ENCODE measurements around the gene APOBEC2.
"Not testable (repeated sequence)": the region's sequence is repeated elsewhere in the genome, so short reads cannot be mapped to it uniquely, and the experiment has no call there.

APOBEC2 gene

GRCh38 chr6:41053041-41053440, at the start of gene APOBEC2:
Gene APOBEC2 (plus strand): TSS chr6:41053202. CDS start chr6:41053348, 146 bp downstream.
- Histone ChIP-seq H3K4me3 (ENCODE audit: low read length) (no peak within 1 kb of the TSS), H3K36me3 (ENCODE audit: control insufficient read depth, insufficient read depth, low read length) (peaks cover 4% of the 10 kb centered on the region), H3K27ac (ENCODE audit: low read depth, low read length) (peak within 1 kb of the TSS; percentile 15), H3K27me3 (ENCODE audit: control insufficient read depth, insufficient read depth, low read length) (no peaks in the 10 kb centered on the region), H3K4me1 (ENCODE audit: control insufficient read depth, insufficient read depth, low read length) (peaks cover 30% of the 10 kb centered on the region), H3K9ac (ENCODE audit: low read length) (no peak within 1 kb of the TSS)

- not testable (repeated sequence) for H3K4me3 ChIP-seq (ENCODE audit: low read length); H3K27me3 ChIP-seq (ENCODE audit: control insufficient read depth, insufficient read depth, low read length); H3K4me1 ChIP-seq (ENCODE audit: control insufficient read depth, insufficient read depth, low read length)
Measured at GRCh38 chr6:41006217-41006616, 46.8 kb upstream of the APOBEC2 start.

GRCh38 chr6:41006980-41007379, 46.0 kb upstream of the APOBEC2 start:
- not testable (repeated sequence) for H3K9ac ChIP-seq (ENCODE audit: low read length); H3K27me3 ChIP-seq (ENCODE audit: control insufficient read depth, insufficient read depth, low read length); H3K4me3 ChIP-seq (ENCODE audit: low read length); H3K27ac ChIP-seq (ENCODE audit: low read depth, low read length); H3K4me1 ChIP-seq (ENCODE audit: control insufficient read depth, insufficient read depth, low read length); H3K36me3 ChIP-seq (ENCODE audit: control insufficient read depth, insufficient read depth, low read length)

More at GRCh38 chr6:41006217-41006616, 46.8 kb upstream of the APOBEC2 start:
- not testable (repeated sequence) for H3K27ac ChIP-seq (ENCODE audit: low read depth, low read length); H3K9ac ChIP-seq (ENCODE audit: low read length); H3K36me3 ChIP-seq (ENCODE audit: control insufficient read depth, insufficient read depth, low read length)

GRCh38 chr6:41008011-41008410, 45.0 kb upstream of the APOBEC2 start:
- H3K36me3 ChIP-seq (ENCODE audit: control insufficient read depth, insufficient read depth, low read length), result no peaks in the 10 kb centered on the region
- H3K27ac ChIP-seq (ENCODE audit: low read depth, low read length), result no peak overlapping the region
- no peak overlapping the region for H3K4me3 ChIP-seq (ENCODE audit: low read length)
- H3K4me1 ChIP-seq (ENCODE audit: control insufficient read depth, insufficient read depth, low read length), result no peaks in the 10 kb centered on the region
- no peak overlapping the region for H3K9ac ChIP-seq (ENCODE audit: low read length)
- no peaks in the 10 kb centered on the region for H3K27me3 ChIP-seq (ENCODE audit: control insufficient read depth, insufficient read depth, low read length)

- Histone ChIP-seq H3K9ac (ENCODE audit: low read length) (no peak overlapping the region), H3K4me3 (ENCODE audit: low read length) (no peak overlapping the region), H3K27me3 (ENCODE audit: control insufficient read depth, insufficient read depth, low read length) (no peaks in the 10 kb centered on the region), H3K36me3 (ENCODE audit: control insufficient read depth, insufficient read depth, low read length) (no peaks in the 10 kb centered on the region), H3K27ac (ENCODE audit: low read depth, low read length) (no peak overlapping the region), H3K4me1 (ENCODE audit: control insufficient read depth, insufficient read depth, low read length) (no peaks in the 10 kb centered on the region)
Measured at GRCh38 chr6:41009669-41010068, 43.3 kb upstream of the APOBEC2 start.

GRCh38 chr6:41011673-41012072, 41.3 kb upstream of the APOBEC2 start:
- no peak overlapping the region for H3K9ac ChIP-seq (ENCODE audit: low read length)
- no peak overlapping the region for H3K27ac ChIP-seq (ENCODE audit: low read depth, low read length)
- no peaks in the 10 kb centered on the region for H3K4me1 ChIP-seq (ENCODE audit: control insufficient read depth, insufficient read depth, low read length)
- H3K4me3 ChIP-seq (ENCODE audit: low read length), result no peak overlapping the region
- no peaks in the 10 kb centered on the region for H3K36me3 ChIP-seq (ENCODE audit: control insufficient read depth, insufficient read depth, low read length)
- no peaks in the 10 kb centered on the region for H3K27me3 ChIP-seq (ENCODE audit: control insufficient read depth, insufficient read depth, low read length)

GRCh38 chr6:41013466-41014153, 39.4 kb upstream of the APOBEC2 start:
- Histone ChIP-seq H3K4me3 (ENCODE audit: low read length) (no peak overlapping the region), H3K27me3 (ENCODE audit: control insufficient read depth, insufficient read depth, low read length) (no peaks in the 10 kb centered on the region), H3K27ac (ENCODE audit: low read depth, low read length) (no peak overlapping the region), H3K36me3 (ENCODE audit: control insufficient read depth, insufficient read depth, low read length) (no peaks in the 10 kb centered on the region), H3K9ac (ENCODE audit: low read length) (no peak overlapping the region), H3K4me1 (ENCODE audit: control insufficient read depth, insufficient read depth, low read length) (no peaks in the 10 kb centered on the region)

DNA sequence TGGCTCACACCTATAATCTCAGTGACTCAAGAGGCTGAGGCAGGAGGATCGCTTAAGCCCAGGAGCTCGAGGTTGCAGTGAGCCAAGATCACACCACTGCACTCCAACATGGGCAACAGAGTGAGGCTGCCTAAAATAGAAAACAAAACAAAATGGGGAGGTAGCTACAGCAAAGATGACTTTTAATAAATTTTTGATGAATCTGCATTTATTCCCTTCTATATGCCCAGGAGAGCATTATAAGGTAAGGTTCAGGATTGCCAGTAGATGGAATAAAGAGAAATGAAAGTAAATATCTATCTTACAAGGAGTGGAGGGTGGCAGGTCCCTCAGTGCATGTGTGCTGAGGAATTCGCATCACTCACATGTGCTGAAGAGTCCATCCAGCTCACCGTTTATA, 38.2 kb upstream of the APOBEC2 start:
- Histone ChIP-seq H3K27ac (ENCODE audit: low read depth, low read length) (no peak overlapping the region), H3K36me3 (ENCODE audit: control insufficient read depth, insufficient read depth, low read length) (no peaks in the 10 kb centered on the region), H3K9ac (ENCODE audit: low read length) (no peak overlapping the region), H3K4me1 (ENCODE audit: control insufficient read depth, insufficient read depth, low read length) (no peaks in the 10 kb centered on the region), H3K27me3 (ENCODE audit: control insufficient read depth, insufficient read depth, low read length) (no peaks in the 10 kb centered on the region), H3K4me3 (ENCODE audit: low read length) (no peak overlapping the region)

GRCh38 chr6:41015860-41016259, 37.1 kb upstream of the APOBEC2 start:
- H3K9ac ChIP-seq (ENCODE audit: low read length); H3K4me3 ChIP-seq (ENCODE audit: low read length); H3K27ac ChIP-seq (ENCODE audit: low read depth, low read length); H3K4me1 ChIP-seq (ENCODE audit: control insufficient read depth, insufficient read depth, low read length); H3K27me3 ChIP-seq (ENCODE audit: control insufficient read depth, insufficient read depth, low read length); H3K36me3 ChIP-seq (ENCODE audit: control insufficient read depth, insufficient read depth, low read length): not testable (repeated sequence)

DNA sequence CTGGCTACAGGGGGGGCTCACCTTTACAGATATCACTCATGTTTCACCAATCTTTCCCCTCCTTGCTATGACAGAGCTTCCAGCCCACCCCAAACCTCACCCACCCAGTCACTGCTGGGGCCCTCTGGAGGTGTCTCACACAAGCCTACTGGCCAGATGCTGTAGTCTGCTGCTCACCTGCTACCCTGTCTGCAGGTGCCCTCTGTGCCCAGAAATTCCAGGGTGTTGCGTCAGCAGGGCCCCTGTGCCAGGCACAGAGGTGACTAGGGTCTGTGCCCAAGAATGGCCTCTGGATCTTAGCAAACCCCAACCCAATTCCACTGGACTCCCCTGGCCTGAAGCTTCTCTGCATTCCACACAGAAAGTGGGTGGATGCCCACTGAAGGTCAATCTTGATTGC, 35.3 kb upstream of the APOBEC2 start:
- Histone ChIP-seq H3K27me3 (ENCODE audit: control insufficient read depth, insufficient read depth, low read length) (no peaks in the 10 kb centered on the region), H3K27ac (ENCODE audit: low read depth, low read length) (no peak overlapping the region), H3K4me3 (ENCODE audit: low read length) (no peak overlapping the region), H3K36me3 (ENCODE audit: control insufficient read depth, insufficient read depth, low read length) (no peaks in the 10 kb centered on the region), H3K4me1 (ENCODE audit: control insufficient read depth, insufficient read depth, low read length) (no peaks in the 10 kb centered on the region), H3K9ac (ENCODE audit: low read length) (no peak overlapping the region)

- Histone ChIP-seq H3K36me3 (ENCODE audit: control insufficient read depth, insufficient read depth, low read length) (no peaks in the 10 kb centered on the region), H3K9ac (ENCODE audit: low read length) (no peak overlapping the region), H3K27ac (ENCODE audit: low read depth, low read length) (no peak overlapping the region), H3K27me3 (ENCODE audit: control insufficient read depth, insufficient read depth, low read length) (no peaks in the 10 kb centered on the region), H3K4me3 (ENCODE audit: low read length) (no peak overlapping the region), H3K4me1 (ENCODE audit: control insufficient read depth, insufficient read depth, low read length) (no peaks in the 10 kb centered on the region)
Measured at GRCh38 chr6:41021832-41022231, 31.2 kb upstream of the APOBEC2 start.

DNA sequence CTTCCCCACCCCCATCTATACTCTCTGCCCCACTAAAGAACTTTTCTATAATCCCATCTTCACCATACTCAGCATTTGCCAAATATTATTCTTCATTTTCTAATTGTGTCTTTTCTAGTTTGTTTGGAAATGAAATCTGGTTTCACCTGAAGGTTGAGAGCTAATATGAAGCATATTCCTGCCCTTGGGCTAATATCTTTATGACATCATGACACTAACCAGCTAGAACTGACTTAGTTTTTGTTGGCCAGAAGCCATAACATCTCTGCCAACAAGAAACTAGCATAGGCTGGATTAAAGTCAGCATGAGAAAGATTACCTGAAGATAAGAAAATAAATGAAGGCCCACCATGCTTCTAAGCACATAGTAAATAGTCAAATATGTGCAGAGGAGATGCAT, 30.7 kb upstream of the APOBEC2 start:
- H3K27ac ChIP-seq (ENCODE audit: low read depth, low read length), result no peak overlapping the region
- no peak overlapping the region for H3K9ac ChIP-seq (ENCODE audit: low read length)
- H3K4me3 ChIP-seq (ENCODE audit: low read length), result no peak overlapping the region

DNA sequence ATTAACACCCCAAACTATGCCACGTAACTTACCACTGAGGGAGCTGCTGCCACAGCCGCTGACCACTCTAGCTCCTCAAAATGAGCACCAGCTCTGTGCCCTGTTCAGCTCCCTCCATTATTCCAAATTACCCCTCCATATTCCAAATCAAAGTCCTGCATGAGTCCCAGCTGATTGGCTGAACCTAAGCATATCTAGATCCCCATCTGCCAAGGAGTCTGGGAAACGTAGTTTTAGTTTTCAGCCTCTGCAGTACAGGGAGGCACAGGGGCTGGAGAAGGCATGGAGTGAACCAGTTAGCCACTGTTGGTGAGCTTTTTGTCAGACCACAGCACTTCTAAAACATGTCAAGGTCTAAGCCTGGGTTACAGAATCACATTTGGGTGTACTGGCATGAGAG, 29.9 kb upstream of the APOBEC2 start:
- Histone ChIP-seq H3K27ac (ENCODE audit: low read depth, low read length) (no peak overlapping the region), H3K9ac (ENCODE audit: low read length) (no peak overlapping the region), H3K27me3 (ENCODE audit: control insufficient read depth, insufficient read depth, low read length) (no peaks in the 10 kb centered on the region), H3K4me3 (ENCODE audit: low read length) (no peak overlapping the region), H3K4me1 (ENCODE audit: control insufficient read depth, insufficient read depth, low read length) (no peaks in the 10 kb centered on the region), H3K36me3 (ENCODE audit: control insufficient read depth, insufficient read depth, low read length) (no peaks in the 10 kb centered on the region)

More for the DNA sequence above, 30.7 kb upstream of the APOBEC2 start:
- no peaks in the 10 kb centered on the region for H3K27me3 ChIP-seq (ENCODE audit: control insufficient read depth, insufficient read depth, low read length)
- no peaks in the 10 kb centered on the region for H3K36me3 ChIP-seq (ENCODE audit: control insufficient read depth, insufficient read depth, low read length)
- H3K4me1 ChIP-seq (ENCODE audit: control insufficient read depth, insufficient read depth, low read length), result no peaks in the 10 kb centered on the region

Measured in rectal smooth muscle tissue (tissue), 1 donor.